SJSA1 (cell line): Measurements from ENCODE around the gene SLFN11. TPM values are rescaled to one million over a fixed set of nuclear protein-coding genes. Genes with fewer than 3 reads are reported as not detected.
"Not testable (repeated sequence)": the region's sequence is repeated elsewhere in the genome, so short reads cannot be mapped to it uniquely, and the experiment has no call there.

Experiments
- DNase-seq, 2 experiments: peaks; one replicate each; pipeline ENCODE4 v3.0.0-alpha.2; 2015 to 2020; ENCODE audit warnings: low spot score in 2 of 2, low read depth in 1 of 2
- H3K27ac ChIP-seq: fragments of 250-450 bp; sonication (Bioruptor Pico); 2 replicates; pipeline ENCODE4 v1.5.1; 2020; ENCODE audit warnings: mild to moderate bottlenecking, moderate library complexity
- H3K27me3 ChIP-seq: fragments of 250-450 bp; sonication (Bioruptor Pico); replicated peaks from 2 replicates; pipeline ENCODE4 v1.5.1; 2020; ENCODE audit warnings: mild to moderate bottlenecking, moderate library complexity
- H3K36me3 ChIP-seq: fragments of 250-450 bp; sonication (Bioruptor Pico); 2 replicates; pipeline ENCODE4 v1.5.1; 2020; ENCODE audit warnings: mild to moderate bottlenecking
- H3K4me1 ChIP-seq: fragments of 250-450 bp; sonication (Bioruptor Pico); replicated peaks from 2 replicates; pipeline ENCODE4 v1.6.1; 2021; ENCODE audit warnings: mild to moderate bottlenecking
- H3K4me3 ChIP-seq: fragments of 250-450 bp; sonication (Bioruptor Pico); 2 replicates; pipeline ENCODE4 v1.5.1; 2020; ENCODE audit warnings: mild to moderate bottlenecking
- H3K9me3 ChIP-seq: fragments of 250-450 bp; sonication (Bioruptor Pico); replicated peaks from 2 replicates; pipeline ENCODE4 v1.5.1; 2020; ENCODE audit warnings: mild to moderate bottlenecking
- total RNA-seq: library from RNA; depleted of rRNA; stranded (reverse); fragments of >200 nt; shearing (Covaris generic); gene quantifications from 2 replicates; pipeline ENCODE4 v1.2.3, GENCODE V29; 2014; rRNA removed

The SLFN11 gene
- total RNA-seq, 1 experiment from 2014 or later, result 29.1 TPM

- H3K4me3 ChIP-seq, H3K27ac ChIP-seq, H3K4me1 ChIP-seq, H3K9me3 ChIP-seq, H3K36me3 ChIP-seq, DNase-seq, H3K27me3 ChIP-seq: not testable (repeated sequence)
These were observed 64.1 kb downstream of the SLFN11 start for GRCh38 chr17:35309345-35309744.

Other genes starting within 250 kb of the SLFN11 start
- 19.2 and 21.3 TPM in 2 replicates for gene NLE1, start 231.3 kb downstream of the SLFN11 start, total RNA-seq
- not detected in 2 replicates for gene UNC45B, start 225.8 kb downstream of the SLFN11 start, total RNA-seq
- gene SLC35G3, start 179.2 kb downstream of the SLFN11 start, total RNA-seq, result not detected in 2 replicates
- 12.9 and 20.9 TPM in 2 replicates for gene SLFN5, start 130.5 kb downstream of the SLFN11 start, total RNA-seq
- gene SLFN12, start 58.9 kb upstream of the SLFN11 start, total RNA-seq, result 56.1 and 65.4 TPM in 2 replicates
- gene SLFN13, start 75.1 kb upstream of the SLFN11 start, total RNA-seq, result 0.68 and 1.0 TPM in 2 replicates
- 0.72 and 1.4 TPM in 2 replicates for gene SLFN12L, start 164.1 kb upstream of the SLFN11 start, total RNA-seq
- not detected in 2 replicates for gene SLFN14, start 187.2 kb upstream of the SLFN11 start, total RNA-seq
- gene PEX12, start 204.9 kb upstream of the SLFN11 start, total RNA-seq, result 4.8 and 5.8 TPM in 2 replicates
- 76.0 and 109 TPM in 2 replicates for gene AP2B1, start 213.7 kb upstream of the SLFN11 start, total RNA-seq